HG03457 (cell line): Measurements from ENCODE around the gene CLDN17.

Experiments used
- ATAC-seq: cut with Tn5 transposase; IDR thresholded peaks from one replicate; pipeline ENCODE4 v1.9.1; 2021; ENCODE audit warnings: moderate number of reproducible peaks; ENCODE audit not compliant: unreplicated experiment

Gene CLDN17

DNA sequence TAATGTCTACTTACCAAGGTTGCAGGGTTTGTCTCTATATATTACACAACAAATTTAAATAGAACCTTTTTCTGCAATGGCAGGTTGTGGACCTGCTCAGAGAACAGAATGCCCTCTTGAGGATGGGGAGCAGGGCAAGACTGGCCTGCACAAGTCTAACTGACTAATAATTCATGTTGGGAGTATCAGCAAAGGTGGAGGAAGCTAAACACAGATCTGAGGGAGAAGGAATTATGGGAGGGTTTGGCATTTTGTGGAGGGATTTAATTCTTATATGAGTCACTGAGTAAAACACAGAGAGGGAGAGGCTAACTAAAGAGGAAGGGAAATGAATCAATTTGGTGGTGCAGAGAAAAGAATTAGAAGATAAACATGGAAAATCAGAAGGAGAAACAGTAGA is 40.0 kb downstream of the CLDN17 start:
- ATAC-seq, result no peak

DNA sequence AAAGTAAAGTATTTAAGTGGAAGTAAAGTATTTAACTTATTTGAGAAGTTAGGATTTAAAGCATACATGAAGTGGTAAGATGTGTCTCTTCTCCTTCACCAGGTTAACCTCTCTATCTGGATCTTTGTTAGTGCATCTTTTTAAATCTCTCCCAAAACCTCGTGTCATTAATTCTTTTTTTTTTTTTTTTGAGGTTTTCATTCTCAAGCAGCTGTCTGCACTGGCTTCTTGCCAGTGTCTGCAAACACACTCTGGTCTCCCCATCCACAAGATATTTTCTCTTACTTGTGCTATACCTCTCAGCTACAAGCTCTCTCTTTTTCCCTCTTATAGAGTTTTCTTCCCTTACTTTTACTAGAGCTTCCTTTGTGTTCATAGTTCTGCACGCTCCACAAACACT is 49.0 kb downstream of the CLDN17 start:
- no peak for ATAC-seq

DNA sequence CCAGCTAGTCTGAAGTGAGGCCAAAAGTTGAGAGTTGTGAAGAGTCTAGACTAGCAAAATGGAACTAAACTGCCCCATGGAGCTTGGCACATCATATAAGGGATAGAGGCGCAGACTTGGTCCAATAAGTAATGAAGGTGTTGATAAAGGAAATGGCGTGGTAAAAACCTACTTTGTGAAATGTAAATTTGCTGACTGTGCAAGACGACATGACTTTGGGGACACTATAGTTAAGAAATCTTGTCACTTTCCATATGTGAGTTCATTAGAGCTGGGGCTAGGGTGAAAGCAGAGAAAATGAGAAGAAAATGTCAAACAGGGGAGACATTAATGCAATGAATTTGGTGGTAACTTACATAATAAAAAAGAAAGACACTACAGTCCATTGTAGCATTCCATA is 50.1 kb downstream of the CLDN17 start:
- no peak for ATAC-seq
